Epithelial cell of esophagus (primary cell): Measurements from ENCODE around the gene TAX1BP1.

ENCODE experiments used
- DNase-seq: peaks from one replicate; pipeline ENCODE4 v3.0.0; 2010; ENCODE audit warnings: low read depth
- H3K4me3 ChIP-seq: 2 replicates; pipeline ENCODE4 v1.5.1; 2011; ENCODE audit warnings: mild to moderate bottlenecking, low read length, control low read depth
- TF ChIP-seq, protein P1 (sequence below): IDR thresholded peaks from 2 replicates; pipeline ENCODE4 v1.5.1; 2011; ENCODE audit warnings: low read depth, mild to moderate bottlenecking, low read length, control low read depth, inconsistent platforms; ENCODE audit not compliant: insufficient read depth; ENCODE audit errors: missing control alignments

TAX1BP1 gene

DNA sequence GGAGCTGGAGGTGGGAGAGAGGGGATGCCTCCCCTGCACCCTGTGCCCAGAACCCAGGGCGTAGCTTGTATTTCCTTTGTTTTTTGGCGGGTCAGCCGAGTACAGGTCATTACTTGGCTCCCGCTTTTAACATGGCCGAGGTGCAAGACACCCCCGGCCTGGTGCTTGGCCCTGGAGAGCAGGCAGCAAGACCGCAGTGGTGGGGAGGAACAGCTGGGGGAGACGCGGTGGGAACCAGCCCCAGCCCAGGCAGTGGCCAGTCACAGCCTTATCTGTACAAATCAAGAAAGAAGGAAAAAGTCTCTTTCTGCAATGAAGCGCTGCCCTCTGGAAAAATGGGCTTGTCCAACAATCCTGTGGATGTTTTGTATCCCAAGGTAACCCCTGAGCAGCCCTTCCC, 99.1 kb downstream of the TAX1BP1 start:
- no peak overlapping the region for H3K4me3 ChIP-seq
- DNase-seq, result no peak
- TF ChIP-seq, protein P1, sequence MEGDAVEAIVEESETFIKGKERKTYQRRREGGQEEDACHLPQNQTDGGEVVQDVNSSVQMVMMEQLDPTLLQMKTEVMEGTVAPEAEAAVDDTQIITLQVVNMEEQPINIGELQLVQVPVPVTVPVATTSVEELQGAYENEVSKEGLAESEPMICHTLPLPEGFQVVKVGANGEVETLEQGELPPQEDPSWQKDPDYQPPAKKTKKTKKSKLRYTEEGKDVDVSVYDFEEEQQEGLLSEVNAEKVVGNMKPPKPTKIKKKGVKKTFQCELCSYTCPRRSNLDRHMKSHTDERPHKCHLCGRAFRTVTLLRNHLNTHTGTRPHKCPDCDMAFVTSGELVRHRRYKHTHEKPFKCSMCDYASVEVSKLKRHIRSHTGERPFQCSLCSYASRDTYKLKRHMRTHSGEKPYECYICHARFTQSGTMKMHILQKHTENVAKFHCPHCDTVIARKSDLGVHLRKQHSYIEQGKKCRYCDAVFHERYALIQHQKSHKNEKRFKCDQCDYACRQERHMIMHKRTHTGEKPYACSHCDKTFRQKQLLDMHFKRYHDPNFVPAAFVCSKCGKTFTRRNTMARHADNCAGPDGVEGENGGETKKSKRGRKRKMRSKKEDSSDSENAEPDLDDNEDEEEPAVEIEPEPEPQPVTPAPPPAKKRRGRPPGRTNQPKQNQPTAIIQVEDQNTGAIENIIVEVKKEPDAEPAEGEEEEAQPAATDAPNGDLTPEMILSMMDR, result no peak

DNA sequence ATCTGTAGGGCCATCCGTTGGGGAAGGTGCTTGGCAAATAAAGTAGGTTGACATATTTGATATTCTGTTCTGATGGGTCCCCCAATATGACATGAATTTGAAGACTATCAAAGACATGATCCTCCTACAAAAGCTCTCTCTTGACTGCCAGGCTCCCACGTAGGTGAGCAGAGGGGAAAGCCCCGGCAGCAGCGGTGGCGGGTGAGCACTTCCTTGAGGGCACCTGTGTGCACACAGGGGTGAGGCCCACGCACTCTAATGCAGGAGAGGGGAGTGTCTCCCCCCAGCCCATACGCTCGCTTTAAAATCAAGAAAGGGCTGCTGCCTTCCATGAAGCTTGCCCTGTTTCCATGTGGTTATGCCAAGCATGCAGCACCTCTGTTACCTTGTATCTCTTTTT, 100.4 kb downstream of the TAX1BP1 start:
- no peak overlapping the region for H3K4me3 ChIP-seq
- TF ChIP-seq, protein P1, result no peak
- no peak for DNase-seq

DNA sequence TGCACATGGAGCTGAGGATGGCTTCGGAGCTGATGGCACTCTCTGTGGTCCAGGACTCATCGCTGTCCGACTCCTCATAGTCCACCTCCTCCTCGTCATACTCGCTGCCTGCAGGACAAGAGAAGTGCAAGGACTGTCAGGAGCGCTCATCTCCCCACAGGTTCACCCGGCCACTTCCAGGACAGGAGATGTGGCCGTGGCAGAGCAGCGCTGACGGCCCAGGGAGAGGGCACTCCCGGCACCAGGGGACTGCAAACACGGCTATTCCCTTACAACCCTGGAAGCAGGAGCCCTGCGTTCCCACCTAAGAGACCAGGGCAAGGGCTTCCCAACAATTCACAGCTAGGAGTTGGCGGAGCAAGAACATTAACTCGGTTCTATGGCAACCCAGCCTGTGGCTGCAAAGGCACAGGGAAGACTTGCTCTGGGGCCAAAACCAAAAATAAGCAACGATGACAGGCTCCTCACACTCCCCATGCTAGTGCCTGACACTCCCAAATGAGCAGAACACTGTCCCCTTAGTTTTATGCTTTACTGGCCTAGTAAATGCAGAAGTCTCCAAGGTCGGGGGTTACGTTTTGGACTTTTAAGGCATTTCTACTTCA, 100.9 kb downstream of the TAX1BP1 start:
- TF ChIP-seq, protein P1, result no peak
- DNase-seq, result no peak
- no peak overlapping the region for H3K4me3 ChIP-seq

DNA sequence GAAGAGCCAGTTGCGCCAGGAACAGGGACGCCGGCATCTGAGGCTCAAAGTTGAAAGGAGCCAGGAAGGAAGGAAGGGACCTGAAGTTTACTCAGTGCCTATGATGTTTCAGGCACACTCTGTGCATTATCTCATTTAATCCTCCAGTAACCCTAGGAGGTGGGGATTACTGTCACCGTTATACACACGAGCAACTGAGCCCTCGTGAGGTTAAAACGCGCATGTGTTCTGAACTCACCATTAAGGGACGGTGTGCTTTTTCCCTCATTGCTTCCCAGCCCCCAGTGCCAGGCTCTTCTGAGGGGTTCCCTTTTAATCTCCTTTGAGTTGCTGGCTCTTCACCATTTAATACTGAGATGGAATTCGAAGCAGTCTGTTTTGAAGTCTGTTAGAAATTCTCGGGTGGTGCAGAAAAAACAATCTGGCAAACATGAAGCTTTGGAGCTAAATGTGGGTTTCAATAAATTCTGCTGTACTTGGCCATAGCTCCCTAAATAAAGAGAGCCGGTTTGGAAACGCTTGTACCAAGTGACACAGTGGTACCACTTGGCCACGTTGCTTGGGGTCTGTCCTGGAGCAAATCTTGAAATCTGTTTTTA, 102.2 kb downstream of the TAX1BP1 start:
- TF ChIP-seq, protein P1, result no peak
- no peak for DNase-seq
- H3K4me3 ChIP-seq, result no peak overlapping the region

DNA sequence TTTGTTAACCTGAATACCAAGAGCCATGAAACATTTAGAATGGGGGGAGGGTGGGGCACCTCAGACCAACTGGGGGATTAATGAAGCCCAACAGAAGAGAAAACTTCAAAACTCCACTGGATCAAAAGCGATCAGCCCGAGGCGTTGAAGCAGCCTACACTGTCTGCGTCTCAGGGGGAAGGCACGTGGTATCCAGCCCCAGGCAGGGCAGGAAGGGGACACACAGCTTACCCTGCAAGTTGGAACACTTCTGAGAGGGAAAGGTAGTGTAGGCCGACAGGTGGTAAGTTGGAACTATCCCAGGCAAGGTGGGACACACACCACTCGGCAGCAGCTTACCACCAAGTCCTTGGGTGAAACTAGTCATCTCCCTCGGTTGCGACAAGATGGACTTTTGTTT, 102.9 kb downstream of the TAX1BP1 start:
- no peak overlapping the region for H3K4me3 ChIP-seq
- TF ChIP-seq, protein P1, result no peak
- peak; percentile 22 for DNase-seq

DNA sequence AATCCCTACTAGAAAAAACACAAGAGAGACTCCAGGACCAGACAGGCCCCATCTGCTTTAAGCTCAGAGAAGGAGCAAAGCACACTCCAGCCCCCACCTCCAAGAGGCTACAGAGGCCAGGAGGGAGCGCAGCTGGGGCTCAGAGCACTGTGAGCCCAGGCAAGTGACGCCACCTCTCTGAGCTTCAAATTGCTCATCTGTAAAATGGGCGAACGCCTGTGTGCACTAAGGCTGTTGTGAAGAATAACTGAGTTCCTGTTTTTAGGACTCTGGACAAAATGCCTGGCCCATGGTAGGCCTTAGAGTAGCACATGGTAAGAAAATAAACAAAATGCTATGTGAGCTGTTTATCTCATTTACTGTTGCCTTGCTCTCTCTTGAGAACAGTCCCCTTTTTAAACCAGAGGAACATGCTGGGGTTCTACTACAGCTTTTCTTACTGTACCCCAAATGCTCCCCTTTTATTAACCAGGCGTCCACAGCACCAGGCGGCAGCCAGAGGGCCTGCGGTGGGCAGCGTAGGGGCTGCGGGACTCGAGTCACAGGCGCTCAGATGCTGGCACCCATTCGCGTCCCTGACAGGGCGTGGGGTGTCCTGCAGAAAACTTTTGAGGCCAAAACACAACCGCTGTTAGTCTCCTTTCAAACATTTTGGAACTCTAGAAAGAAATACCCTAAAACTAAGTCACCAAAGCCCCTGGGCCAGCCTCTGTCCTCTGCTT, 103.8 kb downstream of the TAX1BP1 start:
- no peak for DNase-seq
- no peak overlapping the region for H3K4me3 ChIP-seq
- TF ChIP-seq, protein P1, result no peak
